Retinal pigment epithelial cell (primary cell): ENCODE measurements around the gene S1PR1.

ENCODE experiments used
- DNase-seq: peaks from one replicate; pipeline ENCODE4 v3.0.0-alpha.2; 2010; ENCODE audit warnings: low read depth
- H3K4me3 ChIP-seq: 2 replicates; pipeline ENCODE4 v1.5.1; 2011; ENCODE audit warnings: mild to moderate bottlenecking, low read length, control low read depth, moderate library complexity
- CTCF ChIP-seq: conservative IDR thresholded peaks from 2 replicates; pipeline ENCODE4 v1.5.1; 2011; ENCODE audit warnings: low read depth, low read length, control low read depth, inconsistent platforms

S1PR1 gene

GRCh38 chr1:101290119-101290921, 53.5 kb downstream of the S1PR1 start:
- DNase-seq: no peak
- TF ChIP-seq CTCF: no peak
- H3K4me3 ChIP-seq: no peak overlapping the region
